ENCODE measurements around the gene OR7C2. TPM values are rescaled to one million over a fixed set of nuclear protein-coding genes. Genes with fewer than 3 reads are reported as not detected.

OR7C2 gene
- total RNA-seq, 4 donors from 2014 or later = not detected

DNA sequence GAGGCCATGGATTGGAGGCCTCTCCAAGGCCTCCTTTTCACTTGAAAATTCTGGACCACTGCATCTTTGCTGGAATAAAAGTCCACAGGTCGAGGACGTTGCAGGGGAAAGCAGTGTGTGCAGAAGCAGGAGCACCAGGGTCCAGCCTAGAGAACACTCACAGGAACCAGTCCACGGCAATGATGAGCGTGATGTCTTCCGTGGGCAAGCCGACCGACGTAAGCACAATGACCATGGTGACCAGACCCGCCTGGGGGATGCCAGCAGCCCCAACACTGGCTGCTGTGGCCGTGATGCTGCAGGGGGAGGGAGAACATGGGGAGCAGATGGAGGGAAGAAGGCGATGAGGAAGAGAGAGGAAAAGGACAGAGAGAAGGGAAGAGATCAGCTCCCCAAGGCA is 11.5 kb downstream of the OR7C2 start:
- Histone ChIP-seq H3K27ac (no peak overlapping the region), H3K27me3 (no peaks in the 10 kb centered on the region), H3K4me1 (no peaks in the 10 kb centered on the region), H3K9me3 (peaks cover 0 to 5% (median 2%) of the 10 kb centered on the region in 4 donors), H3K4me3 (no peak overlapping the region), H3K36me3 (no peaks in the 10 kb centered on the region)
- TF ChIP-seq, protein P1, sequence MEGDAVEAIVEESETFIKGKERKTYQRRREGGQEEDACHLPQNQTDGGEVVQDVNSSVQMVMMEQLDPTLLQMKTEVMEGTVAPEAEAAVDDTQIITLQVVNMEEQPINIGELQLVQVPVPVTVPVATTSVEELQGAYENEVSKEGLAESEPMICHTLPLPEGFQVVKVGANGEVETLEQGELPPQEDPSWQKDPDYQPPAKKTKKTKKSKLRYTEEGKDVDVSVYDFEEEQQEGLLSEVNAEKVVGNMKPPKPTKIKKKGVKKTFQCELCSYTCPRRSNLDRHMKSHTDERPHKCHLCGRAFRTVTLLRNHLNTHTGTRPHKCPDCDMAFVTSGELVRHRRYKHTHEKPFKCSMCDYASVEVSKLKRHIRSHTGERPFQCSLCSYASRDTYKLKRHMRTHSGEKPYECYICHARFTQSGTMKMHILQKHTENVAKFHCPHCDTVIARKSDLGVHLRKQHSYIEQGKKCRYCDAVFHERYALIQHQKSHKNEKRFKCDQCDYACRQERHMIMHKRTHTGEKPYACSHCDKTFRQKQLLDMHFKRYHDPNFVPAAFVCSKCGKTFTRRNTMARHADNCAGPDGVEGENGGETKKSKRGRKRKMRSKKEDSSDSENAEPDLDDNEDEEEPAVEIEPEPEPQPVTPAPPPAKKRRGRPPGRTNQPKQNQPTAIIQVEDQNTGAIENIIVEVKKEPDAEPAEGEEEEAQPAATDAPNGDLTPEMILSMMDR (IDR thresholded peaks at IDR 0.05) = no peak
- no peak for TF ChIP-seq POLR2A (IDR thresholded peaks at IDR 0.05)
- no peak for DNase-seq

DNA sequence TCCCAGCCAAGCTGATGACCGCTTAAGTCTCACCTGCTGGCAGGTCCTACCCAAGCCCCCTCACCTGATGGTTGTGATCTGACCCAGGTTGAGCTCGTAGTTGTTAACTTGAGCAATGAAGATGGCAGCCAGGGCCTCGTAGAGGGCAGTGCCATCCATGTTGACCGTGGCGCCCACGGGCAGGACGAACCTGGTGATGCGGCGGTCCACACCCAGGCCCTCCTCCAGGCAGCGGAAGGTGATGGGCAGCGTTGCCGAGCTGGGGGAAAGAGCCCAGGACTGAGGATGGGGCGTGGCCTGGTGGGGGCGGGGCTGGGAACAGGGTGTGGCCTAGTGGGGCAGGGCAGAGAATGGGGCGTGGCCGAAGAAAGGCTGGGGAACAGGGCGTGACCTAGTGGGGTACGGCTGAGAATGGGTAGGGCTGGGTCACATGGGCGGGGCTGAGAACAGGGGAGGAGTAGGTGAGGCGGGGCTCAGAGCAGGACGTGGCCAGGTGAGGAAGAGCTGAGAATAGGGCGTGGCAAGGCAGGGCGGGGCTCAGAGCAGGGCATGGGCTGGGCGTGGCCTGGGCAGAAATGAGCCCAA is 12.9 kb downstream of the OR7C2 start:
- TF ChIP-seq, protein P1 (IDR thresholded peaks at IDR 0.05) = no peak
- TF ChIP-seq POLR2A (IDR thresholded peaks at IDR 0.05) = no peak
- Histone ChIP-seq H3K4me1 (no peaks in the 10 kb centered on the region), H3K4me3 (no peak overlapping the region), H3K27me3 (no peaks in the 10 kb centered on the region), H3K36me3 (no peaks in the 10 kb centered on the region), H3K9me3 (peaks cover 0 to 14% (median 4%) of the 10 kb centered on the region in 4 donors), H3K27ac (no peak overlapping the region)
- no peak for DNase-seq

DNA sequence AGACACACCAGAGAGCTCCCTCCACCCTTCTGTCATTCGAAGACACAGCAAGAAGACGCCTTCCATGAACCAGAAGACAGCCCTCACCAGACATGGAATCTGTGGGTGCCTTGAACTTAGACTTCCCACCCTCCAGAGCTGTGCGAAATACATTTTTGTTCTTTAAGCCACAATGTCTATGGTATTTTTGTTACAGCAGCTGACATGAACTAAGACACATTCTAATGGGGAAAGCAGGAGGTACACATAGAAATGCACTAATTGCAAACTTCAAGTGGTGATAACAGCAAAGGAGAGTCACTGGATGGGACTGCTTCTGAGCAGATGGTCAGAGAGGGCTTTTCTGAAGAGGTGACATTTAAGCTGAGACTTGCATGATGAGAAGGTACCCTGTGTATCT is 16.2 kb downstream of the OR7C2 start:
- no peak for DNase-seq
- Histone ChIP-seq H3K4me3 (no peak overlapping the region), H3K9me3 (peaks cover 0 to 29% (median 9%) of the 10 kb centered on the region in 4 donors), H3K36me3 (no peaks in the 10 kb centered on the region), H3K27me3 (no peaks in the 10 kb centered on the region), H3K4me1 (no peaks in the 10 kb centered on the region), H3K27ac (no peak overlapping the region)
- TF ChIP-seq, protein P1 (IDR thresholded peaks at IDR 0.05) = no peak
- no peak for TF ChIP-seq POLR2A (IDR thresholded peaks at IDR 0.05)

DNA sequence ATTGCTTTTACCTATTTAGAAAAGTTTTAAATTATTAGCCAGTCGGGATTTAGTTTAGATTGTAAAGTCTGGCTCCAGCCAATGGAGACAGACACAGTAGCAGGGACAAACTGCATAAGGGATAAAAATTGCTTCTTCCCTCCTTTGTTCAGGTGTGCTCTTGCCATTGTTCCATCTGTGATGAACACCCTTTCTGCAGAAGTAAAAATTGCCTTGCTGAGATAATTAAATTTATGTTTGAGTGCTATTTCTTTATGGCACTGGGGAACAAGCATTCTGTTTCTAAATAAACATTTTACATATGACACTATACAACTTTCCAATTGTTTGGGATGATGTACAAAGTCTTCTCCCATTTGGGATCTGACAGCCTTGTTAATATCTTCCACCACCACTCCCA is 18.0 kb downstream of the OR7C2 start:
- DNase-seq = no peak
- Histone ChIP-seq H3K4me3 (no peak overlapping the region), H3K4me1 (no peaks in the 10 kb centered on the region), H3K36me3 (no peaks in the 10 kb centered on the region), H3K27ac (no peak overlapping the region), H3K9me3 (peaks cover 0 to 29% (median 11%) of the 10 kb centered on the region in 4 donors), H3K27me3 (no peaks in the 10 kb centered on the region)
- no peak for TF ChIP-seq POLR2A (IDR thresholded peaks at IDR 0.05)
- TF ChIP-seq, protein P1 (IDR thresholded peaks at IDR 0.05) = no peak

DNA sequence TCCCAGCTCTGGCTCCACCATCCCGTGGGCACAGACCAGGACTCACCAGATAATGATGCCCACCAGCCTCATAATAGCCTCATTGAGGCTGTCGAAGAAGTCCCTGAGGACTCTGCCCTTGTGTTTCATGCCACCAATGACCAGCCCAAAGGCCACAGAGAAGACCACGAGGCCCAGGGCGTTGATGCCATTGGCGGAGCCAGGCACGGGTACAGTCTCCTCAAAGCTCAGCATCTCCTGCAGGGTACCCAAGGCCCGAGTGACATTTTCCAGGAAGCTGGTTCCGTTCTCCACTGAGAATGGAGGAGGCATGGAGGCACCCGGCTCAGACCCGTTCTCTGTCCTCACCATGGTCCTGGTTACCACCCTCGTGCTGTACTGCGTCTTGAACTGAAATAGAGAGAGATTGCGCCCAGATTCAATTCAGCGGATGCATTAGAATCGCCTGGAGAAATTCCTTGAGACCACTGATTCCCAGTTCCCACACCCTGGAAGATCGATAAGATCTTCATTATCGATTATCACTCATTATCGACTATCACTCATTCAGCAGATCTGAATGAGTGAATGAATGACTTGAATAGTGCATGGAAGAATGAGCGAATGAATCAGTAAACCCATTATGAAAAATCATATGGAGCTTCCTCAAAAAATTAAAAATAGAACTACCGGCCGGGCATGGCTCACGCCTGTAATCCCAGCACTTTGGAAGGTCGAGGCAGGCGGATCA is 20.8 kb downstream of the OR7C2 start:
- H3K36me3 ChIP-seq = no peaks in the 10 kb centered on the region
- TF ChIP-seq, protein P1 (IDR thresholded peaks at IDR 0.05) = no peak
- TF ChIP-seq POLR2A (IDR thresholded peaks at IDR 0.05) = no peak
- H3K27ac ChIP-seq = no peak overlapping the region
- no peaks in the 10 kb centered on the region for H3K27me3 ChIP-seq
- H3K9me3 ChIP-seq = peaks cover 0 to 29% (median 11%) of the 10 kb centered on the region in 4 donors
- H3K4me1 ChIP-seq = no peaks in the 10 kb centered on the region
- no peak overlapping the region for H3K4me3 ChIP-seq
- no peak for DNase-seq
